ENCODE data around the gene EIF5.

The EIF5 gene

DNA sequence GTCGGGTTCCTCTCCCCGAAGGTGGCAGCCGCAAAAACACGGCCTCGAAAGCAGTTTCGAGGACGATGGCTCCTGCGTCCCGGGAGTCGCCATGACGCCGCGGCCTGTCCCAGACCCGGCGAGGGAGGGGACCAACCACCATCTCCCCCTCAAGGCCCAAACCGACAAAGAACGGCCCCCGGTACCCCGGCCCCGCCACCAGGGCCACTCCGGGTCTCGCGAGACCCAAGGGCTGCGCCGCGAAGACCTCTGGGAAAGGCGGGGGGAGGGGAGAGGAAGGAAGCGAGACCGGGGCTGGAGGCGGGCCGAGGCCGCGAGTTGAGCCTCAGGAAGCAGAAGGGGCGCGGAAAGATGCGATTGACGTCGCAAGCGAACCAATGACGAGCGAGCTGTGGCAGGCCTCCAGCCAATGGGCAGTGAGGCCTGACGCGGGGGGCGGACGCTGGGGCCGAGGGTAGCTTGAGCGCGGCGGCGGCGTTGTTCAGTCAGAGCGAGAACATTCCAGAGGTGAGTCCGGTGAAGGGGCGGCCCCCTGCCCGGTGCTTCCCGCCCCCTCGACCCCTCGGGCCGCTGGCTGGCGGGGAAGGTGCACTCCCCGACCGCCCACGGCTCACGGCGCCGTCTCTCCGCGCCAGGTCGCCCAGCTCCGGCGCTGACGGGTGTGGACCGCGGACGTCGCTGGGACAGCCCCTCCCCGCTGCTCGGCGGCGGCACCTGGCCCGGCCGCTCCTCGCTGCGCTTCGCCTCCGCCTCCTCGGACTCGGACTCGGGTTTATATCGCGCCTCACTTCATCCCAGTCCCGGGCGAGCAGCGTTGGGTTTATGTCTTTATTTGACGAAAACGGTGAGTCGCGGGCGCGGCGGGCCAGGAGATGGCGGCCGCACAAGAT lies at the start of gene EIF5:
Gene EIF5 (plus strand): TSS at position 484 of the 890 bp plus-strand sequence. CDS start 1,624 bp downstream, outside the sequence.
- peak; percentile 92 for DNase-seq (ENCODE audit: low spot score)

DNA sequence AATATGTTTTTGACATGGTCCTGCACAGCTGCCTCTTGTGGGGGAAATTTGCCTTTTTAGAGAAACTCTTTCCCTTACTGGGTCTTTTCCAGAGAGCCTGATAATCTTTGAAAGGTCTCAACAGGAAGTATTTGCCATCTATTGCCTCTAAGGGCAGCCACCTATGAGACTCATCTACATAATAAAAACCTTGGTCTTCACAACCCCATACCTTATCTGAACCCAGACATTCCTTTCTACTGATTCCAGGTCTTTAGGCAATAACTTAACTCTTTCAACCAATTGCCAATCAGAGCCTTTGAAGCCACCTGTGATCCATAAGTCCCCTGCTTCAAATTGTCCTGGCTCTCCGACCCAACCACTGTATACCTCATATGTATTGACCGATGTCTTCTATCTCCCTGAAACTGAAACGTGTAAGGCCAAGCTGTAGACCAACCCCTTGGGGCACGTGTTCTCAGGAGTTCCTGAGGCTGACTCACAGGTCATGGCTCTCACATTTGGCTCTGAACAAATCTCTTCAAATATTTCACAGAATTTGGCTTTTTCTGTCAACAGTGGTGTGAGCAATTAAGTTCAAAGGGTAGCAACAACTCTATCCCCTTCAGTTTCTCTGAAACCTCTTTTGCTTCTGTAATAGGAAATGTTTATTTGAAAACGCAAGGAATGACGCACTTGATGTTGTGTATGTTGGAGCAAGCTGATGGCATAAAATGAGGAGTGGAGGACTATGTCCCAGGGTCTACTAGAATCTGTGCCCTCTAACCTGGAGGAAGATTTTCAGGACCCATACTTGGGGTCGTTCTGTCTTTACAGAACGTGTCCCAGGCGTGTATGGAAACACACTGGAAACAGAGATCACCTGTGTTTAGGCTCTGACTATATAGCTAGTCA lies 49.2 kb upstream of the EIF5 start:
- DNase-seq (ENCODE audit: low spot score) = no peak

DNA sequence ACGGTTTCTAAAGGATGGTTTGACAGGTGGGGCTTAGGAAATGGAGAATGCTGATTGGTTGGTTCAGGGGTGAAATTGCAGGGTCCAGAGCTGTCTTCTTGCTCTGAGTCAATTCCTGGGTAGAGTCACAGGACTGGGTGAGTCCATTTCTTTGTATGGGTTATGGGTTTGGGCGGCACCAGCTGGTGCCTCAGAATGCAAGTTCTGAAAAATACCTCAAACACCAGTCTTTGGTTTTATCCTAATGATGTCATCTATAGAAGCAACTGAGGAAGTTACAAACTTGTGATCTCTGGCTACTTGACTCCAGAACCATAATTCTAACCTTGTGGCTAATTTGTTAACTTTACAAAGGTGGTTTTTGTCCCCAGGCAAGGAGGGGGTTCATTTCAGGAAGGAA lies 47.6 kb upstream of the EIF5 start:
- DNase-seq (ENCODE audit: low spot score) = no peak

DNA sequence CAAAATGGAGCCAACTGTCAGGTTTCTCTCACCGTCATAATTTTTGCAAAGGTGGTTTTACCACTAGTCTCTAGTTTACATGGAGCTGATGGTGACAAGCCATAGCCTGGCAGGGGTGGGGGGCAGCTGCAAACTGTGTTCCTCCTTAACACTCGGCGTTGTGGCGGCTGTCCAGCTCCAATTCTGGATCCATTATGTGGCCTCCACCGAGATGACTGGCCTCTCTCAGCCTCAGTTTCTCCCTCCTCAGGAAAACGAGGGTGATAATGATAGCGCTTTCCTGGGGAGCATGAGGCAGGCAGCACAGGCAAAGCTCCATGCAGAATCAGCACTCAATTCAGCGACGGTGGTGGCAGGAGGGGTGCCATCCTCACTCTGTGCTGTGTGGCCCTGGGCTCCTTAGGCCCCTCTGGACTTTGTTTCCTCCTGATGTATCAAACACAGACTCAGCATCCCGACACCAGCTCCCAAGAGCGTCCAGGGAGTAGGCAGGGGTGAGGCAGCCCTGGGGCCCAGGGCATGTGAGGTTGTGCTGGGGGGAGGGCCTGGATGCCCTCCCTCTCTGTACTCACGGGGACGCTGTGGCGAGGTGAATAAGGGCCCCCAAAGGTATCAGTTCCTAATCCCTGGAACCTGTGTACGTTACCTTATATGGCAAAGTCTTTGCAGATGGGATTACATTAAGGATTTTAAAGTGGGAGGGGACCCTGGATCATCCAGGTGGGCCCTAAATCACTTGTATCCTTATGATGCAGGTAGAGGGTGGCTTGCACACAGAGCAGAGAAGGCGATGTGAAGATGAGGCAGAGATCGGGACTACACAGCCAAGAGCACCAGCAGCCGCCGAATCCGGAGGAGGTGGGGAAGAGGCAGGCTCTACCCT lies 46.8 kb upstream of the EIF5 start:
- DNase-seq (ENCODE audit: low spot score) = no peak

DNA sequence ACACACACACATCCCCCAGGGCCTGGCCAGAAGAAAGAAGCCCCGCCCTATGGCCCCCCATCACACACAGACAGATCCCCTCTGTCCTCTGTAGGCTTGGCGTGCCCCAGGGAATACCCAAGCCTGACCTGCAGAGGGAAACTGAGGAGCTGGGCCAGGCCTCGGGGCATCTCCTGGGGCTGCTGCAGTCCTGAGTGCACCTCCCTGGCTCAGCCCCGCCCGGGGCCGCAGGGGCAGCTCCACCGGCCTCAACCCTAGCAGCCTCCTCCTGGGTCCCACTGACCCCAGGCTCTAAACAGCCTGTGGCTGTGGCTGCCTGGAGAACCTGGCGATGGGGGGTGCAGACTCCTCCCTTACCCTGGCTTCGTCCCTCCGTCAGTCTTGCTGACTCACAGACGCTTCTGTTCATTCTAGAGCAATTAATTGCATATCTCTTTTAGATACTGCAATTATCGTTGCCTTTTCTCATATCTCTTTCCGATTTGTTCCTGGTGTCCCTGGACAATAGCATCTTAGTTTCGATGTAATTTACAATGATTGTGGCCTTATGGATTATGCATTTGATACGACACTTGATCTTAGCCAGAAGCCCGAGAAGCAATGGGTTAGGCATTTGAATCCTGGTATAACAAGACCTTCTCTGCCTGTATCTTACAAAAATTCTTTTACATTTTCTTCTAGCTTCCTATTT lies 45.8 kb upstream of the EIF5 start:
- no peak for DNase-seq (ENCODE audit: low spot score)

DNA sequence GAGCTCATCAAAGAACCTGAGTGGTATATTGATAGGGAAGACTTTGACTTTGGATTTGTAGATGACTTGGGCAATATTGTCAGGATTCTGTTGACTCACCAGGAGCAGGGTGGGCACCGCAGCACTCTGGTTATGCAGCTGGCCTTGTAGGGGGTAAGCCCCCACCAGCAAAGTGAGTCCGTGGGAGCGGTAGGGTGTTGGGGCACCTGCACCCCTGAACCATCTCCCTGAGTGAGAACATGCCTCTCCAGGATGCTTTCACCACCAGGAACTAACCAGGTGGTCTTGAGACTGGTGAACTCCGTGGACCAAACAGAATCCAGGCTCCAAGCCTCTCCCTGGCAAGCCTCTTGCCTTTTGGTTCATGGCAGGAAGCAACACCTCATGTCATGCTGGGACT lies 44.0 kb upstream of the EIF5 start:
- no peak for DNase-seq (ENCODE audit: low spot score)

DNA sequence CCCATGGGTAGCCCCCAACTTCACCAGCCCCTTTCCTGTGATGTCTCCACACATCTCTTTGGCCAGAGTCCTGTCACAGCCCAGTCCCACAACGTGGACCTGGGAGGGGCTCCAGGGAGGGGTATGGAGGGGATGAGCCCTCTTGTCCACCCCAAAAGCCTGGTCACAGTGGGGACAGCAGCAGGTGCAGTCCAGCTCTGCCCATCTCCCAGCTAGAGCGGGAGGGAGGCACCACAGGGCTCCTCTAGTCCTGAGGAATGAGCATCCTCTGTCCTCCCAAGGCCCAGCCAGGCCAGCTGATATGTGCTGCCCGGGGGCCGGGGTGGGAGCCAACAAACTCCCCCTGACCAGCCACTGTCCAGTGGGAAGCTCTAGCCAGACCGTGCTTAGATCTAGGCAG lies 43.5 kb upstream of the EIF5 start:
- DNase-seq (ENCODE audit: low spot score) = no peak

DNA sequence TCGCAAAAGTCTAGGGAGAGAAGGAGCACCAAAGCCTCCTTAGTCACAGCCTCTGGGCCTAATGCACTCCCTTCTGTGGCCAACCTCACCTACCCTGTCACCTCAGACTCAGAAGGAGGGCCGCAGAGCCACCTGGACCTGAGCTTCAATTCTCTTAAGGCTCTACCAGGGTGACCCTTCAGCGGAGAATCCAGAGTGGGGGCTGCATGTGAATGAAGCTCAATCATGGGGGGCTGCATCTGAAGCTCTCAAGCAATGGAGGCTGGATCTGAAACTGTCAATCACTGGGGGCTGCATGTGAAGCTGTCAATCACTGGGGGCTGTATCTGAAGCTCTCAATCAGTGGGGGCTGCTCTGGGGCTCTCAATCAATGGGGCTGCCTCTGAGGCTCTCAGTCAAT lies 43.1 kb upstream of the EIF5 start:
- no peak for DNase-seq (ENCODE audit: low spot score)

DNA sequence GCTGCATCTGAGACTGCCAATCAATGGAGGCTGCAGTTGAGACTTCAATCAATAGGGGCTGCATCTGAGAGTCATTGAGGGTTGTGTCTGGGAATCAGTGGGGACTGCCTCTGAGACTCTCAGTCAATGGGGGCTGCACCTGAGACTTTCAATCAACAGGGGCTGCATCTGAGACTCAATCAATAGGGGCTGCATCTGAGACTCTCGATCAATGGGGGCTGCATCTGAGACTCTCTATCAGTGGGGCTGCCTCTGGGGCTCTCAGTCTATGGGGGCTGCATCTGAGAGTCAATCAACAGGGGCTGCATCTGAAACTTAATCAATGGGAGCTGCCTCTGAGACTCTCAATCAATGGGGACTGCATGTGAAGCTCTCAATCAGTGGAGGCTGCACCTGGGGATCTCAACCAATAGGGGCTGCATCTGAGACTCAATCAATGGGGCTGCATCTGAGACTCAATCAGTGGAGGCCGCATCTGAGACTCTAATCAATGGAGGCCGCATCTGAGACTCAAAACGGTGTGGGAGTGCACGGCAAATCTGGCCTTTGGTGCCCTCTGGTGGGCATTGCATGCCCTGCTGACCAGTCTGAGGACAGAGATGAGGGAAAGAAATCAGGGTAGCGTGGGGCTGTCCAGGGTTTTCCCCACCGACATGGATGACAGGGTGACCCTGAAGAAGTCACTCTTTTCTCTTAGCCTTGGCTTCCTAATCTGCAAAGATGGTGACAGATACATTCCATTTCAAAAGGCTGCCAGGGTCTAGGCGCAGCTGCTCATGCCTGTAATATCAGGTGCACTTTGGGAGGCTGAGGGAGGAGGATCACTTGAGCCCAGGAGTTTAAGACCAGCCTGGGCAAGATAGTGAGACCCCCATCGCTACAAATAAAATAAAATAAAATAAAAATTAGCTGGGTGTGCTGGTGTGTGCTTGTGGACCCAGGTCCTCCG lies 41.3 kb upstream of the EIF5 start:
- peak; percentile 77 for DNase-seq (ENCODE audit: low spot score)

DNA sequence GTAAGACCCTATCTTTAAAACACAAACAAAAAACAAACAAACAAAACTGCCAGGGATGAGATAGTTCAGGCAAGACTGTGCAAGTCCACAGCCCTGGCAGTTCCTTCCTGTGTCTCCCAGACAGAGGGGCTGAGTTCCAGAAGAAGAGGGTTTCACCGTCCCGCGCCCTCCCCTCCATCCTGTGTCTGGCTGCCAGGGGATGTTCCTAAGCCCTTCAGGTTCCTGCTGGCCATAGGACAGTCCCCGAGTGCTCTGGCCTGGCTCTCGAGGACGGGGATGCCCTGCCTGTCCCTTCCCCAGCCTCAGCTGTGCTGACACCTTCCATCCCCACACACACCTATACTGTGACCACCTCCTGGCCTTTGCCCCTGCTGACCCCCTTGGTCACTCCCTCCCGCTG lies 40.6 kb upstream of the EIF5 start:
- no peak for DNase-seq (ENCODE audit: low spot score)

DNA sequence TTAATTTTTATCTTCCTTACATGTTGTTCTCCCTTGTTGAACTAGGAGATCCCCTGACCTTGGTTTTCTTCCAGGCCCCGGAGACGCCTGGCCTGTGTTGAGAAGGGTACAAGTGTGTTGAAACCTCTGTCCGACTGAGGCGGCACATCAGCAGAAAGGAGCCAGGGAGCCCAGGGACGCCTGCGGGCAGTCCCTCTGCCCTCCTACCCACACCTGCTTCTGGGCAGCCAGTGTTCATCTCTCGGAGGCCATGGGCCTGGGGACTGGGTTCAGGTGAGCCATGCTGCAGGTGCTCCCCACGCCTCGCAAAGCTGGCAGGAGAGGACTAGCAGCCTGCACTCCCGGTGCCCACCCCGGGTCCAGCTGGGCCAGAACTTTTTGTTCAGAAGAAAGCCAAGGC lies 39.9 kb upstream of the EIF5 start:
- no peak for DNase-seq (ENCODE audit: low spot score)

DNA sequence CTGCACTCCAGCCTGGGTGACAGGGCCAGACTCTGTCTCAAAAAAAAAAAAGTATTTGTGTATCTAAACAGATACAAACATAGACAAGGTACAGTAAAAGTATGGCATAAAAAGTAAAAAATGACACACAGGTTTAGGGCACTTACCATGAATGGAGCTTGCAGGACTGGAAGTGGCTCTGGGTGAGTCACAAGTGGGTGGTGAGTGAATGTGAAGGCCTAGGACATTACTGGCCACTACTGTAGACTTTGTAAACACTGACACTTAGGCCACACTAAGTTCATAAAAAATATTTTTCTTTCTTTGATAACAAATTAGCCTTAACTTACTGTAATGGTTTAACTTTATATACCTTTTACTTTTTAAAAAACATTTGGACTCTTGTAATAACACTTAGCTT lies 38.0 kb upstream of the EIF5 start:
- no peak for DNase-seq (ENCODE audit: low spot score)

DNA sequence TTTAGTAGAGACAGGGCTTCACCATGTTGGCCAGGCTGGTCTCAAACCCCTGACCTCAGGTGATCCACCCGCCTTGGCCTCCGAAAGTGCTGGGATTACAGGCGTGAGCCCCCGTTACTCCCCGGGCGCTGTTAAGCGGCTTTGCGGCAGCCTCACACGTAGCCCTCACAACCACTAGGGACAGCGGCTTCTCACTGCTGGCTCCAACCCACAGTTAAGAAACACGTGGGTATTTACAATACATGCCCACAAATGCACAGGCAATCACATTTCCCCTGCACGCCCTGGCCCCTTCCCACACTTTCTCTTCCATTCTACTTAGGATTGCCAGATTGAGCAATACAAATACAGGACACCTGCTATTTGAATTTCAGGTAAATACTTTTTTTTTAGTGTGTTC lies 37.0 kb upstream of the EIF5 start:
- no peak for DNase-seq (ENCODE audit: low spot score)

DNA sequence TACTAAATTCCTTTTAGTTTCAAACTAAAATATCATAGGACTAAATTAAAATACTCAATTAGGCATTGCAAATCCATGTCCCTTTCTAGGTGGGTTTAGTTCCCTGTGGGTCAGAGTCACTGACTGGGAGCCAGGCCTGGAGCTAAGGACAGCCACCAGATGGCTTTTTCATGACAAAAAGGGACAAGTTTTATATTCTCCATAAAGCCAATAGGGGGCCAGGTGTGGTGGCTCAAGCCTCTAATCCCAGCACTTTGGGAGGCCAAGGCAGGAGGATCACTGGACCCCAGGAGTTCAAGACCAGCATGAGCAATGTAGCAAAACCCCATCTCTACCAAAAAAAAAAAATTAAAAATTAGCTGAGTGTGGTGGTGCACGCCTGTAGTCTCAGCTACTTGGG lies 35.4 kb upstream of the EIF5 start:
- DNase-seq (ENCODE audit: low spot score) = no peak

DNA sequence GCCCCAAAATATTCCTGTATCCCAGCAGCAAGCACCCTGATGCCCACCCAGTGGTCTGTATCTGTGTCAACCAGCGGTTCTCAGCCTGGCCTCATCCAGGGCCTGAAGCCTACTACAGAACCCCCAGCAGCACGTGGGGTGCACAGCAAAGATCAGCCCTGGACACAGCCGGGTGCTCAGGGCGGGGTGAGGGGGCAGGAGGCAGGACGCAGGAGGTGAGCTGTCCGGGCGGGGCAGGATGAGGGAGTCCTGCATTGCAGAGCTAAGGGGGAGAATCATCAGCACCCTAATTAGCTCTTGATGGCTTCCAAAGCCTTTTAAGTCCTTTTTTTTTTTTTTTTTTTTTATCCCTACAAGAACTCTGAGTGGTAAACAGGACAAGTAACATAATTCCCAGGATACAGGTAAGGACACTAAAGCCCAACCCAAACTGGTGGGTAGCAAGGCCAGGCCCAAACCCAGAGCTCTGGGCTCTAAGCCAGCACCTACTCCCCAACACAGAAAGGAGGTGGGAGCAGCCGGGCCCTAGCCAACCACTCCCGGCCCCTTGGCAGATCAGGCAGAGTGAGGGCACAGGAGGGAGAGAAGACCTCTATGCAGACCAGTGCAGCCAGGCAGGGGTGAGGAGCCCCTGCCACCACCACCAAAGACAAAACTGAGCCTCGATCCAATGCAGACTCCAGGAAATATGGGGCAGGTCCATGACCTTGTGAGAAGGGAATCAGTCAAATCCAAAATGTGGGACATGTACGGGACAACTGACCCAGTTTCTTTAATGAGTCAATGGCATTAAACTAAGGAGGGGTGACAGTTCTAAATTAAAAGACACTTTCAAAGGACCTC lies 32.3 kb upstream of the EIF5 start:
- DNase-seq (ENCODE audit: low spot score) = no peak

DNA sequence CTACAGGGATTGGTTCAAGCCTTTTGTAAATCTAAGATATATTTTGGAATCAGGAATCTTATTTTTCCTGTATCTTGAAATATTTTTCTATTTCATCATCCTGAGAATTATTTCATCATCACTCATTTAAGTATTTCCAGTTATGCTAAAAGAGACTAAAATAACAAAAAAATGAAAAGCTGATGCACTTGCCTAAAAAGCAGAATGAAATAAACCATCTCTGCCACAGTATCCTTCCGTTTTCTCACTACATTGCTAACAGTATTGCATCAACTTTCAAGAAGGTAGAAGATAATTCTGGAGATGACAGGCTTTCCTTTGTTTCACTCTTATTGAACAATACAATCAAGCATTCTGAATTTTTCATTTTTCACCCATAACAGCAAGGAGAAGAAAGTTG lies 31.1 kb upstream of the EIF5 start:
- no peak for DNase-seq (ENCODE audit: low spot score)

DNA sequence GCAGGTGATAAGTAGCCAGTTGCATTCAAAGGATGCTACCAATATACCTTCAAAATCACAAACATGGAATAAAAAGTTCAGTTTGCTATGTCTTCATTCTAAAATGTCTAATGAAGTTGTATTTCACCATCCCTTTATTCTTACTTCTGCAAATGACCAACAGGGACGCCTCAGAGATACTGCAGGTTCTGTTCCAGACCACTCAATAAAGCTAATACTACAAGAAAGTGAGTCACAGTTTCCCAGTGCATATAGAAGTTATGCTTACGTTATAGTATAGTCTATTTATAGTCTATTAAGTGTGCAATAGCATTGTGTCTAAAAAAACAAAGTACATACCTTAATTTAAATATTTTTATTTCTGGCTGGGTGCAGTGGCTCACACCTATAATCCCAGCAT lies 29.3 kb upstream of the EIF5 start:
- DNase-seq (ENCODE audit: low spot score) = no peak

DNA sequence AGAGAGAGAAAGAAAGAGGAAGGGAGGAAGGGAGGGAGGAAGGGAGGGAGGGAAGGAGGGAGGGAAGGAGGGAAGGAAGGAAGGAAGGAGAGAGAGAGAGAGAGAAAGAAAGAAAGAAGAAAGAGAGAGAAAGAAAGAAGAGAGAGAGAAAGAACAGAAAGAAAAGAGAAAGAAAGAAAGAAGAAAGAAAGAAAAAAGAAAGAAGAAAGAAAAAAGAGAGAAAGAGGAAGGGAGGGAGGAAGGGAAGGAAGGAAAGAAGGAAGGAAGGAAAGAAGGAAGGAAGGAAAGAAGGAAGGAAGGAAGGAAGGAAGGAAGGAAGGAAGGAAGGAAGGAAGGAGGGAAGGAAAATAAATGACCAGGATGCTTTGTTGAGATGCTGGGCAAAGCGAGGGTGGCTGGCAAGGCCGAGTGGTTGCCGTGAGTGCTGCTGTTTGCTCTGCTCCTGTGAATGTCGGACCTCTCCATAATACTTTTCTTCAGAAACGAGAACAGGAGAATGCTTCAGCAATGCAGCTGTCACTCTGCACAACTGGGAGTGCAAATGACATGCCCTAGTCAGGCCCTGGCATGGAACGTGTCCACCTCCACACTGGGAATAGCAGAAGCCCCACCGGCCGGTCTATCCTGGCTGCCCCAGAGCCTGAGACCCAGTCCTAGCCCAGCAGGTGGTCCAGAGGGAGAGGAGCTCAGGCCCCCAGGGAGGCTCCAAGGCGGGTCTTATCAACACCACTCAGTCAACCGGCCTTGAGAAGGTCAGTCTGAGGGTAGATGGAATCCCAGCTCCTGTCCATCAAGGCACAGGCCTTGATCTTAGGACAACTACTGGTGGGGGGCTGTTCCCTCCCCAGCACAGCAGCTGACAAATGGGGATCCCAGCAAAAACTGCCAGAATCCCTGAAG lies 25.1 kb upstream of the EIF5 start:
- no peak for DNase-seq (ENCODE audit: low spot score)

Data from COLO829 (cell line).